WERI-Rb-1 (cell line): Measurements from ENCODE around the gene BANF2.
A peak's percentile ranks its signal among the peaks of the same experiment; 100 is the strongest.

ENCODE experiments used
- DNase-seq: peaks from one replicate; pipeline ENCODE4 v3.0.0-alpha.2; 2020
- H3K27ac ChIP-seq: fragments of 250-450 bp; sonication (Bioruptor Pico); 2 replicates; pipeline ENCODE4 v1.5.1; 2020; ENCODE audit warnings: mild to moderate bottlenecking, moderate library complexity
- H3K27me3 ChIP-seq: fragments of 250-450 bp; sonication (Bioruptor Pico); 2 replicates; pipeline ENCODE4 v1.5.1; 2021; ENCODE audit warnings: mild to moderate bottlenecking, low read depth, moderate library complexity; ENCODE audit not compliant: insufficient read depth, severe bottlenecking
- H3K36me3 ChIP-seq: fragments of 250-450 bp; sonication (Bioruptor Pico); 2 replicates; pipeline ENCODE4 v1.5.1; 2020; ENCODE audit warnings: mild to moderate bottlenecking, moderate library complexity
- H3K4me3 ChIP-seq: 2 replicates; pipeline ENCODE4 v1.5.1; 2011; ENCODE audit warnings: low read depth, mild to moderate bottlenecking, control low read depth, low read length
- H3K9me3 ChIP-seq: fragments of 250-450 bp; sonication (Bioruptor Pico); 2 replicates; pipeline ENCODE4 v1.5.1; 2021; ENCODE audit warnings: mild to moderate bottlenecking, moderate library complexity; ENCODE audit not compliant: severe bottlenecking
- CTCF ChIP-seq: IDR thresholded peaks from 2 replicates; pipeline ENCODE4 v1.5.1; 2011; ENCODE audit warnings: low read depth, mild to moderate bottlenecking, control low read depth, inconsistent platforms, low read length

Gene BANF2

GRCh38 chr20:17699931-17700351 is at the start of gene BANF2:
BANF2 (plus strand) TSS chr20:17699966; CDS start chr20:17725026, 25,060 bp downstream.
- TF ChIP-seq CTCF = no peak

GRCh38 chr20:17650301-17651128 is 49.3 kb upstream of the BANF2 start:
- H3K27ac ChIP-seq = peak overlapping the region; percentile 53
- peak; percentile 53 for DNase-seq
- H3K36me3 ChIP-seq = no peaks in the 10 kb centered on the region; the same call in 1 of the 2 replicates
- no peaks in the 10 kb centered on the region for H3K27me3 ChIP-seq
- no peak for TF ChIP-seq CTCF
- no peaks in the 10 kb centered on the region for H3K9me3 ChIP-seq
- H3K4me3 ChIP-seq = no peak overlapping the region

More at GRCh38 chr20:17699931-17700351, at the start of gene BANF2:
- Histone ChIP-seq H3K4me3 (no peak within 1 kb of the TSS), H3K27ac (no peak within 1 kb of the TSS), H3K9me3 (peaks cover 6% of the 10 kb centered on the region), H3K36me3 (no peaks in the 10 kb centered on the region), H3K27me3 (no peaks in the 10 kb centered on the region)
- DNase-seq = no peak

GRCh38 chr20:17651129-17651759 is 48.5 kb upstream of the BANF2 start:
- no peak overlapping the region for H3K4me3 ChIP-seq
- no peak for TF ChIP-seq CTCF
- H3K9me3 ChIP-seq = no peaks in the 10 kb centered on the region
- DNase-seq = no peak
- no peaks in the 10 kb centered on the region for H3K27me3 ChIP-seq
- H3K27ac ChIP-seq = peak overlapping the region; percentile 53
- no peaks in the 10 kb centered on the region; the same call in 1 of the 2 replicates for H3K36me3 ChIP-seq

GRCh38 chr20:17651760-17652388 is 47.9 kb upstream of the BANF2 start:
- no peaks in the 10 kb centered on the region for H3K27me3 ChIP-seq
- TF ChIP-seq CTCF = peak; percentile 29; the same call in 1 of the 2 replicates
- no peak overlapping the region for H3K4me3 ChIP-seq
- peak; percentile 35 for DNase-seq
- H3K9me3 ChIP-seq = no peaks in the 10 kb centered on the region
- no peaks in the 10 kb centered on the region; the same call in 1 of the 2 replicates for H3K36me3 ChIP-seq
- no peak overlapping the region; the same call in 1 of the 2 replicates for H3K27ac ChIP-seq

- Histone ChIP-seq H3K27ac (no peak overlapping the region), H3K27me3 (no peaks in the 10 kb centered on the region), H3K36me3 (no peaks in the 10 kb centered on the region; the same call in 1 of the 2 replicates), H3K9me3 (no peaks in the 10 kb centered on the region), H3K4me3 (no peak overlapping the region)
- 0 out of 2 replicates have a peak, but pooled peaks have one; percentile 0 for TF ChIP-seq CTCF
- no peak for DNase-seq
Measured at GRCh38 chr20:17652411-17652810, 47.4 kb upstream of the BANF2 start.
